ENCODE results near the gene SLCO4A1. TPM values are rescaled to one million over a fixed set of nuclear protein-coding genes. Genes with fewer than 3 reads are reported as not detected.

Gene SLCO4A1
- total and polyA plus RNA-seq, 4 experiments from 2014 or later: 0.49 to 0.99 (median 0.97) TPM; not detected in 1

GRCh38 chr20:62694106-62694505, 51.8 kb downstream of the SLCO4A1 start:
- no peak overlapping the region for H3K27ac ChIP-seq (ENCODE audit: low read depth, low read length)
- H3K36me3 ChIP-seq (ENCODE audit: insufficient read depth, low read length): no peaks in the 10 kb centered on the region
- intact Hi-C loops (cut with micrococcal nuclease): no loop called here
- ChIA-PET CTCF (ENCODE audit: partially characterized antibody) (no interaction called here), POLR2A (ENCODE audit: partially characterized antibody) (no interaction called here)
- H3K27me3 Mint-ChIP-seq: peaks cover 0 to 4% of the 10 kb centered on the region in 2 donors
- H3K27me3 ChIP-seq (ENCODE audit: insufficient read depth, low read length): no peaks in the 10 kb centered on the region
- no peak overlapping the region for H3K4me3 ChIP-seq (ENCODE audit: low read length in 2 of 2)
- no peak overlapping the region for H3K27ac Mint-ChIP-seq
- H3K36me3 Mint-ChIP-seq: no peaks in the 10 kb centered on the region
- no peaks in the 10 kb centered on the region for H3K9me3 Mint-ChIP-seq
- no peak overlapping the region for H3K4me3 Mint-ChIP-seq
- H3K4me1 Mint-ChIP-seq: peaks cover 0 to 7% (median 0%) of the 10 kb centered on the region in 4 donors
- H3K9me3 ChIP-seq (ENCODE audit: control insufficient read depth in 1 of 2, low read length in 2 of 2): no peaks in the 10 kb centered on the region
- no peaks in the 10 kb centered on the region for H3K4me1 ChIP-seq (ENCODE audit: insufficient read depth, low read length)
- no peak for DNase-seq

- Histone ChIP-seq H3K9me3 (ENCODE audit: control insufficient read depth in 1 of 2, low read length in 2 of 2) (no peaks in the 10 kb centered on the region), H3K27ac (ENCODE audit: low read depth, low read length) (no peak overlapping the region), H3K4me3 (ENCODE audit: low read length in 2 of 2) (no peak overlapping the region), H3K27me3 (ENCODE audit: insufficient read depth, low read length) (no peaks in the 10 kb centered on the region), H3K4me1 (ENCODE audit: insufficient read depth, low read length) (no peaks in the 10 kb centered on the region), H3K36me3 (ENCODE audit: insufficient read depth, low read length) (no peaks in the 10 kb centered on the region)
- H3K27me3 Mint-ChIP-seq: peaks cover 0 to 4% of the 10 kb centered on the region in 2 donors
- no peak for DNase-seq
- no peaks in the 10 kb centered on the region for H3K36me3 Mint-ChIP-seq
- ChIA-PET POLR2A (ENCODE audit: partially characterized antibody) (no interaction called here), CTCF (ENCODE audit: partially characterized antibody) (no interaction called here)
- H3K4me3 Mint-ChIP-seq: no peak overlapping the region
- H3K27ac Mint-ChIP-seq: no peak overlapping the region
- H3K9me3 Mint-ChIP-seq: no peaks in the 10 kb centered on the region
- intact Hi-C loops (cut with micrococcal nuclease): no loop called here
- H3K4me1 Mint-ChIP-seq: peaks cover 0 to 7% (median 0%) of the 10 kb centered on the region in 4 donors
Measured at GRCh38 chr20:62694868-62695267, 52.6 kb downstream of the SLCO4A1 start.

GRCh38 chr20:62695448-62696414, 53.4 kb downstream of the SLCO4A1 start:
- Histone ChIP-seq H3K4me3 (ENCODE audit: low read length in 2 of 2) (no peak overlapping the region), H3K4me1 (ENCODE audit: insufficient read depth, low read length) (no peaks in the 10 kb centered on the region), H3K36me3 (ENCODE audit: insufficient read depth, low read length) (no peaks in the 10 kb centered on the region), H3K27me3 (ENCODE audit: insufficient read depth, low read length) (no peaks in the 10 kb centered on the region), H3K9me3 (ENCODE audit: control insufficient read depth in 1 of 2, low read length in 2 of 2) (no peaks in the 10 kb centered on the region), H3K27ac (ENCODE audit: low read depth, low read length) (no peak overlapping the region)
- no peak overlapping the region for H3K4me3 Mint-ChIP-seq
- no peaks in the 10 kb centered on the region for H3K9me3 Mint-ChIP-seq
- DNase-seq: no peak
- peak overlapping the region in 1 of 7 donors; percentile 42 for H3K27ac Mint-ChIP-seq
- H3K27me3 Mint-ChIP-seq: peaks cover 0 to 4% of the 10 kb centered on the region in 2 donors
- CTCF ChIA-PET (ENCODE audit: partially characterized antibody): no interaction called here
- no peaks in the 10 kb centered on the region for H3K36me3 Mint-ChIP-seq
- POLR2A ChIA-PET (ENCODE audit: partially characterized antibody): no interaction called here
- peaks cover 0 to 7% (median 0%) of the 10 kb centered on the region in 4 donors for H3K4me1 Mint-ChIP-seq
- intact Hi-C loops (cut with micrococcal nuclease): no loop called here

- DNase-seq: no peak
- no peaks in the 10 kb centered on the region for H3K4me1 ChIP-seq (ENCODE audit: insufficient read depth, low read length)
- H3K27ac ChIP-seq (ENCODE audit: low read depth, low read length): no peak overlapping the region
- intact Hi-C loops (cut with micrococcal nuclease): no loop called here
- no peak overlapping the region for H3K27ac Mint-ChIP-seq
- no peaks in the 10 kb centered on the region for H3K36me3 Mint-ChIP-seq
- no peaks in the 10 kb centered on the region for H3K9me3 ChIP-seq (ENCODE audit: control insufficient read depth in 1 of 2, low read length in 2 of 2)
- ChIA-PET CTCF (ENCODE audit: partially characterized antibody) (no interaction called here), POLR2A (ENCODE audit: partially characterized antibody) (no interaction called here)
- no peak overlapping the region for H3K4me3 ChIP-seq (ENCODE audit: low read length in 2 of 2)
- H3K36me3 ChIP-seq (ENCODE audit: insufficient read depth, low read length): no peaks in the 10 kb centered on the region
- H3K27me3 Mint-ChIP-seq: peaks cover 0 to 2% of the 10 kb centered on the region in 2 donors
- H3K9me3 Mint-ChIP-seq: no peaks in the 10 kb centered on the region
- peak overlapping the region in 1 of 8 donors; percentile 7 for H3K4me3 Mint-ChIP-seq
- H3K27me3 ChIP-seq (ENCODE audit: insufficient read depth, low read length): no peaks in the 10 kb centered on the region
- H3K4me1 Mint-ChIP-seq: peaks cover 0 to 7% (median 0%) of the 10 kb centered on the region in 4 donors
Measured at GRCh38 chr20:62696434-62696957, 54.2 kb downstream of the SLCO4A1 start.

- DNase-seq: no peak
- H3K4me1 ChIP-seq (ENCODE audit: insufficient read depth, low read length): no peaks in the 10 kb centered on the region
- H3K27me3 ChIP-seq (ENCODE audit: insufficient read depth, low read length): no peaks in the 10 kb centered on the region
- Mint-ChIP-seq H3K4me1 (peaks cover 0 to 7% (median 0%) of the 10 kb centered on the region in 4 donors), H3K27me3 (no peaks in the 10 kb centered on the region), H3K4me3 (no peak overlapping the region), H3K9me3 (no peaks in the 10 kb centered on the region), H3K36me3 (no peaks in the 10 kb centered on the region), H3K27ac (no peak overlapping the region)
- H3K4me3 ChIP-seq (ENCODE audit: low read length in 2 of 2): no peak overlapping the region
- CTCF ChIA-PET (ENCODE audit: partially characterized antibody): no interaction called here
- no peaks in the 10 kb centered on the region for H3K36me3 ChIP-seq (ENCODE audit: insufficient read depth, low read length)
- no peaks in the 10 kb centered on the region for H3K9me3 ChIP-seq (ENCODE audit: control insufficient read depth in 1 of 2, low read length in 2 of 2)
- intact Hi-C loops (cut with micrococcal nuclease): no loop called here
- H3K27ac ChIP-seq (ENCODE audit: low read depth, low read length): no peak overlapping the region
- POLR2A ChIA-PET (ENCODE audit: partially characterized antibody): no interaction called here
Measured at GRCh38 chr20:62696989-62697388, 54.7 kb downstream of the SLCO4A1 start.

- Mint-ChIP-seq H3K4me1 (peaks cover 0 to 7% (median 0%) of the 10 kb centered on the region in 4 donors), H3K36me3 (no peaks in the 10 kb centered on the region), H3K27ac (no peak overlapping the region), H3K27me3 (no peaks in the 10 kb centered on the region), H3K9me3 (no peaks in the 10 kb centered on the region), H3K4me3 (no peak overlapping the region)
- Histone ChIP-seq H3K36me3 (ENCODE audit: insufficient read depth, low read length) (no peaks in the 10 kb centered on the region), H3K27ac (ENCODE audit: low read depth, low read length) (no peak overlapping the region), H3K27me3 (ENCODE audit: insufficient read depth, low read length) (no peaks in the 10 kb centered on the region), H3K4me3 (ENCODE audit: low read length in 2 of 2) (no peak overlapping the region), H3K4me1 (ENCODE audit: insufficient read depth, low read length) (no peaks in the 10 kb centered on the region), H3K9me3 (ENCODE audit: control insufficient read depth in 1 of 2, low read length in 2 of 2) (no peaks in the 10 kb centered on the region)
- ChIA-PET CTCF (ENCODE audit: partially characterized antibody) (no interaction called here), POLR2A (ENCODE audit: partially characterized antibody) (no interaction called here)
- intact Hi-C loops (cut with micrococcal nuclease): no loop called here
- no peak for DNase-seq
Measured at GRCh38 chr20:62697468-62697912, 55.2 kb downstream of the SLCO4A1 start.

- no peaks in the 10 kb centered on the region for H3K27me3 ChIP-seq (ENCODE audit: insufficient read depth, low read length)
- H3K4me1 ChIP-seq (ENCODE audit: insufficient read depth, low read length): no peaks in the 10 kb centered on the region
- no peak overlapping the region for H3K27ac ChIP-seq (ENCODE audit: low read depth, low read length)
- no peaks in the 10 kb centered on the region for H3K9me3 Mint-ChIP-seq
- H3K36me3 ChIP-seq (ENCODE audit: insufficient read depth, low read length): no peaks in the 10 kb centered on the region
- H3K36me3 Mint-ChIP-seq: no peaks in the 10 kb centered on the region
- H3K4me3 ChIP-seq (ENCODE audit: low read length in 2 of 2): no peak overlapping the region
- DNase-seq: no peak
- H3K9me3 ChIP-seq (ENCODE audit: control insufficient read depth in 1 of 2, low read length in 2 of 2): no peaks in the 10 kb centered on the region
- peaks cover 0 to 7% (median 0%) of the 10 kb centered on the region in 4 donors for H3K4me1 Mint-ChIP-seq
- intact Hi-C loops (cut with micrococcal nuclease): no loop called here
- H3K27ac Mint-ChIP-seq: no peak overlapping the region
- H3K27me3 Mint-ChIP-seq: no peaks in the 10 kb centered on the region
- POLR2A ChIA-PET (ENCODE audit: partially characterized antibody): no interaction called here
- CTCF ChIA-PET (ENCODE audit: partially characterized antibody): no interaction called here
- H3K4me3 Mint-ChIP-seq: no peak overlapping the region
Measured at GRCh38 chr20:62698231-62698630, 55.9 kb downstream of the SLCO4A1 start.
